Psoas muscle (tissue), 8 donors: Measurements from ENCODE around the gene MAPK7. TPM values are rescaled to one million over a fixed set of nuclear protein-coding genes. Genes with fewer than 3 reads are reported as not detected.

Experiments
- ATAC-seq, 4 donors: fragments of 200-7000 bp; cut with Tn5 transposase; one replicate each; pipeline ENCODE4 v1.9.1; 2020; ENCODE audit warnings: moderate library complexity in 3 of 4, mild to moderate bottlenecking in 2 of 4
- DNase-seq, 2 donors: peaks; one replicate each; pipeline ENCODE4 v3.0.0-alpha.2; 2020
- H3K27ac ChIP-seq: fragments of 200-600 bp; one replicate; pipeline ENCODE4 v1.8.0; 2022
- H3K27me3 ChIP-seq, 3 donors: fragments of 200-600 bp in 1 of 3; one replicate each; pipeline versions ENCODE4 v1.6.1 to v1.8.0; 2013 to 2022; ENCODE audit warnings: low read length in 2 of 3, mild to moderate bottlenecking in 2 of 3, moderate library complexity in 1 of 3; ENCODE audit not compliant: insufficient read depth in 3 of 3
- H3K36me3 ChIP-seq, 2 donors: fragments of 200-600 bp in 1 of 2; one replicate each; pipeline versions ENCODE4 v1.6.1 to v1.8.0; 2013 to 2022; ENCODE audit warnings: low read depth in 1 of 2, mild to moderate bottlenecking in 1 of 2, moderate library complexity in 1 of 2; ENCODE audit not compliant: insufficient read depth in 1 of 2
- H3K4me1 ChIP-seq: fragments of 200-600 bp; one replicate; pipeline ENCODE4 v1.8.0; 2022
- H3K4me3 ChIP-seq: fragments of 200-600 bp; one replicate; pipeline ENCODE4 v1.8.0; 2022; ENCODE audit warnings: mild to moderate bottlenecking
- H3K9me3 ChIP-seq: fragments of 200-600 bp; one replicate; pipeline ENCODE4 v1.8.0; 2022
- CTCF ChIP-seq: fragments of 200-600 bp; IDR thresholded peaks from one replicate; pipeline ENCODE4 v1.8.0; 2022; ENCODE audit warnings: antibody characterized with exemption
- WGBS, 3 donors: extraction: QIAGEN DNeasy Blood & Tissue Kit; methylation state at CpG; one replicate each; pipeline versions ENCODE4 v1.1.6 to v1.1.7; 2013; 5-methylcytosine and 5-hydroxymethylcytosine counted together
- intact Hi-C, 2 donors: fragments of 100-400 bp; cut with DNase I; formaldehyde crosslinking; loops; one replicate each; pipeline versions ENCODE4 v1.11.0 to v1.14.2; 2022
- polyA plus RNA-seq, 3 donors: library from polyadenylated mRNA; stranded (reverse); fragments of 200-250 nt; gene quantifications; one replicate each; pipeline ENCODE4 v1.2.3, GENCODE V29; 2013
- total RNA-seq, 4 donors: library from RNA; stranded (reverse); fragmentation: NEBNext Ultra II Directional in 2 of 4; extraction: Animal tissue kit (Norgen Biotek cat#: 25700) in 2 of 4; gene quantifications; one replicate each; pipeline versions ENCODE4 v1.2.1 to v1.2.4, GENCODE V29; 2021 to 2023
- donor health status: healthy with polysubstance abuse.
- donor health status: DM: no; HTN: no; CAD: no; lungs with moderate emphysema.
- donor health status: Bipolar disorder and iron deficiency.
- donor health status: healthy.
- donor health status: DM: yes; HTN: yes; CAD: no.
- donor health status: DM: no; HTN: no; CAD: no.
- donor health status: DM: no; HTN: no; CAD: no.
- donor health status: DM: yes; HTN: yes; CAD: no.

Gene MAPK7
- total and polyA plus RNA-seq, 7 donors: 6.1 to 12.6 (median 7.5) TPM

- DNase-seq (no peak), ATAC-seq (no peak)
- intact Hi-C loops: no loop called here
- no peaks in the 10 kb centered on the region for H3K4me1 ChIP-seq
- WGBS, 3 donors: 89 to 94% (median 90%) methylated on average over 2 of the region's 2 CpGs
- H3K4me3 ChIP-seq: no peak overlapping the region
- H3K27me3 ChIP-seq: no peaks in the 10 kb centered on the region
- no peak overlapping the region for H3K27ac ChIP-seq
- no peaks in the 10 kb centered on the region for H3K36me3 ChIP-seq
- H3K9me3 ChIP-seq: no peaks in the 10 kb centered on the region
- no peak for TF ChIP-seq CTCF
Observed at GRCh38 chr17:19408346-19408710, 30.0 kb downstream of the MAPK7 start.

GRCh38 chr17:19409066-19409465 lies 30.8 kb downstream of the MAPK7 start:
- Histone ChIP-seq H3K4me3 (no peak overlapping the region), H3K27me3 (no peaks in the 10 kb centered on the region), H3K9me3 (no peaks in the 10 kb centered on the region), H3K27ac (no peak overlapping the region), H3K36me3 (no peaks in the 10 kb centered on the region), H3K4me1 (no peaks in the 10 kb centered on the region)
- 96 to 100% (median 98%) methylated on average over 3 of the region's 3 CpGs for WGBS, 3 donors
- DNase-seq: no peak
- no peak for ATAC-seq
- intact Hi-C loops: no loop called here
- no peak for TF ChIP-seq CTCF

- intact Hi-C loops: no loop called here
- Histone ChIP-seq H3K27me3 (no peaks in the 10 kb centered on the region), H3K4me1 (no peaks in the 10 kb centered on the region), H3K36me3 (no peaks in the 10 kb centered on the region), H3K4me3 (no peak overlapping the region), H3K27ac (no peak overlapping the region), H3K9me3 (no peaks in the 10 kb centered on the region)
- 87 to 90% (median 90%) methylated on average over 3 of the region's 3 CpGs for WGBS, 3 donors
- no peak for DNase-seq
- no peak for TF ChIP-seq CTCF
- no peak for ATAC-seq
Observed at GRCh38 chr17:19409509-19409908, 31.2 kb downstream of the MAPK7 start.

GRCh38 chr17:19410091-19410490 lies 31.8 kb downstream of the MAPK7 start:
- no peak for TF ChIP-seq CTCF
- intact Hi-C loops: no loop called here
- DNase-seq (no peak), ATAC-seq (no peak)
- no peaks in the 10 kb centered on the region for H3K9me3 ChIP-seq
- H3K27ac ChIP-seq: no peak overlapping the region
- H3K27me3 ChIP-seq: no peaks in the 10 kb centered on the region
- 88 to 96% (median 89%) methylated on average over 6 of the region's 6 CpGs for WGBS, 3 donors
- no peaks in the 10 kb centered on the region for H3K4me1 ChIP-seq
- no peaks in the 10 kb centered on the region for H3K36me3 ChIP-seq
- H3K4me3 ChIP-seq: no peak overlapping the region

- no peaks in the 10 kb centered on the region for H3K36me3 ChIP-seq
- DNase-seq: peak in 1 of 2 donors; percentile 45
- no peak within 1 kb of the TSS for H3K27ac ChIP-seq
- no peak for TF ChIP-seq CTCF
- H3K9me3 ChIP-seq: no peaks in the 10 kb centered on the region
- ATAC-seq: peak in 2 of 4 donors; percentile 35 to 40
- WGBS, 3 donors: 24 to 28% (median 26%) methylated on average over 21 to 23 of the region's 23 CpGs
- H3K27me3 ChIP-seq: no peaks in the 10 kb centered on the region
- no peaks in the 10 kb centered on the region for H3K4me1 ChIP-seq
- peak within 1 kb of the TSS; percentile 35 for H3K4me3 ChIP-seq
- intact Hi-C loops: no loop called here
Observed at GRCh38 chr17:19410875-19411620, 32.8 kb downstream of the MAPK7 start, which contains the start of gene RNF112. Gene RNF112, plus strand, starts transcription at chr17:19411232. Its CDS starts 177 bp downstream, at chr17:19411409.
